HUES6 (cell line): Measurements from ENCODE around the gene HINT2.

Source experiments
- H3K27ac ChIP-seq: 2 replicates; pipeline ENCODE4 v1.7.0; 2013; ENCODE audit warnings: low read depth, mild to moderate bottlenecking, low read length, inconsistent platforms
- H3K27me3 ChIP-seq: 2 replicates; pipeline ENCODE4 v1.6.1; 2013; ENCODE audit warnings: low read length; ENCODE audit not compliant: control insufficient read depth, insufficient read depth
- H3K36me3 ChIP-seq: 2 replicates; pipeline ENCODE4 v1.6.1; 2013; ENCODE audit warnings: low read length; ENCODE audit not compliant: control insufficient read depth, insufficient read depth
- H3K4me1 ChIP-seq: 2 replicates; pipeline ENCODE4 v1.6.1; 2013; ENCODE audit warnings: low read length; ENCODE audit not compliant: control insufficient read depth, insufficient read depth
- H3K4me3 ChIP-seq: 2 replicates; pipeline ENCODE4 v1.5.1; 2013; ENCODE audit warnings: low read depth, low read length
- H3K9ac ChIP-seq: one replicate; pipeline ENCODE4 v1.6.1; 2013; ENCODE audit warnings: mild to moderate bottlenecking, low read length
- H3K9me3 ChIP-seq: 2 replicates; pipeline ENCODE4 v1.6.1; 2013; ENCODE audit warnings: low read depth, low read length; ENCODE audit not compliant: control insufficient read depth, insufficient read depth

Gene HINT2

GRCh38 chr9:35839926-35840325 lies 25.1 kb upstream of the HINT2 start:
- Histone ChIP-seq H3K9ac (no peak overlapping the region), H3K4me1 (peaks cover 29% of the 10 kb centered on the region), H3K4me3 (no peak overlapping the region), H3K36me3 (no peaks in the 10 kb centered on the region), H3K27ac (no peak overlapping the region), H3K9me3 (no peaks in the 10 kb centered on the region), H3K27me3 (no peaks in the 10 kb centered on the region; the same call in 1 of the 2 replicates)

GRCh38 chr9:35836595-35836994 lies 21.8 kb upstream of the HINT2 start:
- Histone ChIP-seq H3K4me1 (peaks cover 8% of the 10 kb centered on the region), H3K27me3 (no peaks in the 10 kb centered on the region; the same call in 1 of the 2 replicates), H3K9me3 (no peaks in the 10 kb centered on the region), H3K36me3 (no peaks in the 10 kb centered on the region), H3K27ac (no peak overlapping the region), H3K4me3 (no peak overlapping the region), H3K9ac (no peak overlapping the region)

GRCh38 chr9:35835766-35836165 lies 20.9 kb upstream of the HINT2 start:
- Histone ChIP-seq H3K4me1 (peaks cover 6% of the 10 kb centered on the region), H3K4me3 (no peak overlapping the region), H3K36me3 (no peaks in the 10 kb centered on the region), H3K27me3 (no peaks in the 10 kb centered on the region; the same call in 1 of the 2 replicates), H3K9me3 (no peaks in the 10 kb centered on the region), H3K27ac (no peak overlapping the region), H3K9ac (no peak overlapping the region)

- Histone ChIP-seq H3K27ac (no peak overlapping the region), H3K9me3 (no peaks in the 10 kb centered on the region), H3K36me3 (no peaks in the 10 kb centered on the region), H3K4me3 (no peak overlapping the region), H3K4me1 (peaks cover under 1% of the 10 kb centered on the region; the same call in 1 of the 2 replicates), H3K27me3 (no peaks in the 10 kb centered on the region; the same call in 1 of the 2 replicates), H3K9ac (no peak overlapping the region)
These were observed 20.4 kb upstream of the HINT2 start for GRCh38 chr9:35835216-35835632.

- no peak overlapping the region for H3K4me3 ChIP-seq
These were observed 19.7 kb upstream of the HINT2 start for GRCh38 chr9:35834260-35835215.

GRCh38 chr9:35832814-35833213 lies 18.0 kb upstream of the HINT2 start:
- Histone ChIP-seq H3K4me3 (no peak overlapping the region), H3K27me3 (no peaks in the 10 kb centered on the region; the same call in 1 of the 2 replicates), H3K9ac (no peak overlapping the region), H3K36me3 (no peaks in the 10 kb centered on the region), H3K9me3 (no peaks in the 10 kb centered on the region), H3K4me1 (peaks cover 11% of the 10 kb centered on the region; the same call in 1 of the 2 replicates), H3K27ac (no peak overlapping the region)

More at GRCh38 chr9:35834260-35835215, 19.7 kb upstream of the HINT2 start:
- Histone ChIP-seq H3K27ac (no peak overlapping the region), H3K36me3 (no peaks in the 10 kb centered on the region), H3K4me1 (peaks cover 7% of the 10 kb centered on the region; the same call in 1 of the 2 replicates), H3K9me3 (no peaks in the 10 kb centered on the region), H3K9ac (no peak overlapping the region), H3K27me3 (no peaks in the 10 kb centered on the region; the same call in 1 of the 2 replicates)

- H3K4me1 ChIP-seq, result peaks cover 14% of the 10 kb centered on the region; the same call in 1 of the 2 replicates
- H3K27ac ChIP-seq, result no peak overlapping the region
- no peaks in the 10 kb centered on the region for H3K9me3 ChIP-seq
- no peak overlapping the region for H3K9ac ChIP-seq
- H3K4me3 ChIP-seq, result no peak overlapping the region
- no peaks in the 10 kb centered on the region for H3K27me3 ChIP-seq
- no peaks in the 10 kb centered on the region for H3K36me3 ChIP-seq
These were observed 16.2 kb upstream of the HINT2 start for GRCh38 chr9:35831040-35831439.

GRCh38 chr9:35829764-35830096 lies 14.9 kb upstream of the HINT2 start:
- no peaks in the 10 kb centered on the region for H3K27me3 ChIP-seq
- no peaks in the 10 kb centered on the region for H3K9me3 ChIP-seq
- H3K36me3 ChIP-seq, result no peaks in the 10 kb centered on the region
- H3K9ac ChIP-seq, result peak overlapping the region; percentile 53
- no peak overlapping the region for H3K27ac ChIP-seq
- peak overlapping the region; percentile 86 for H3K4me3 ChIP-seq
- H3K4me1 ChIP-seq, result peaks cover 15% of the 10 kb centered on the region; the same call in 1 of the 2 replicates

GRCh38 chr9:35829084-35829763 lies 14.4 kb upstream of the HINT2 start, which contains the start of gene TMEM8B:
Gene TMEM8B, plus strand, starts transcription at chr9:35829228. Its CDS starts 220 bp downstream, at chr9:35829448.
- H3K27ac ChIP-seq, result no peak within 1 kb of the TSS
- H3K9ac ChIP-seq, result peak within 1 kb of the TSS; percentile 62
- H3K4me1 ChIP-seq, result peaks cover 16% of the 10 kb centered on the region
- no peaks in the 10 kb centered on the region for H3K36me3 ChIP-seq
- peak within 1 kb of the TSS; percentile 86 for H3K4me3 ChIP-seq
- H3K9me3 ChIP-seq, result no peaks in the 10 kb centered on the region
- no peaks in the 10 kb centered on the region for H3K27me3 ChIP-seq

- Histone ChIP-seq H3K9ac (peak within 1 kb of the TSS; percentile 62), H3K27ac (no peak within 1 kb of the TSS), H3K4me3 (peak within 1 kb of the TSS; percentile 86), H3K9me3 (no peaks in the 10 kb centered on the region), H3K27me3 (no peaks in the 10 kb centered on the region), H3K4me1 (peaks cover 19% of the 10 kb centered on the region), H3K36me3 (no peaks in the 10 kb centered on the region)
These were observed 13.9 kb upstream of the HINT2 start, which contains the start of gene FAM221B for GRCh38 chr9:35828716-35829083. Gene FAM221B, minus strand, starts transcription at chr9:35828732. Its CDS starts 2,571 bp downstream, at chr9:35826161.

- no peaks in the 10 kb centered on the region for H3K36me3 ChIP-seq
- H3K9me3 ChIP-seq, result no peaks in the 10 kb centered on the region
- H3K27me3 ChIP-seq, result no peaks in the 10 kb centered on the region
- peaks cover 27% of the 10 kb centered on the region for H3K4me1 ChIP-seq
- no peak overlapping the region for H3K4me3 ChIP-seq
- H3K9ac ChIP-seq, result no peak overlapping the region
- H3K27ac ChIP-seq, result no peak overlapping the region
These were observed 12.6 kb upstream of the HINT2 start for GRCh38 chr9:35827486-35827885.
